Loucy (cell line): ENCODE measurements around the gene ALX1.

Source experiments
- EZH2phosphoT487 ChIP-seq: fragments of 200-600 bp; IDR thresholded peaks from 2 replicates; pipeline ENCODE4 v1.6.1; 2018; ENCODE audit warnings: antibody characterized with exemption, mild to moderate bottlenecking, moderate library complexity, borderline replicate concordance
- TF ChIP-seq, protein P1 (sequence below): fragments of 200-600 bp; sonication (generic); conservative IDR thresholded peaks from 2 replicates; pipeline ENCODE4 v1.5.1; 2014; ENCODE audit warnings: mild to moderate bottlenecking, antibody characterized with exemption, low read length

DNA sequence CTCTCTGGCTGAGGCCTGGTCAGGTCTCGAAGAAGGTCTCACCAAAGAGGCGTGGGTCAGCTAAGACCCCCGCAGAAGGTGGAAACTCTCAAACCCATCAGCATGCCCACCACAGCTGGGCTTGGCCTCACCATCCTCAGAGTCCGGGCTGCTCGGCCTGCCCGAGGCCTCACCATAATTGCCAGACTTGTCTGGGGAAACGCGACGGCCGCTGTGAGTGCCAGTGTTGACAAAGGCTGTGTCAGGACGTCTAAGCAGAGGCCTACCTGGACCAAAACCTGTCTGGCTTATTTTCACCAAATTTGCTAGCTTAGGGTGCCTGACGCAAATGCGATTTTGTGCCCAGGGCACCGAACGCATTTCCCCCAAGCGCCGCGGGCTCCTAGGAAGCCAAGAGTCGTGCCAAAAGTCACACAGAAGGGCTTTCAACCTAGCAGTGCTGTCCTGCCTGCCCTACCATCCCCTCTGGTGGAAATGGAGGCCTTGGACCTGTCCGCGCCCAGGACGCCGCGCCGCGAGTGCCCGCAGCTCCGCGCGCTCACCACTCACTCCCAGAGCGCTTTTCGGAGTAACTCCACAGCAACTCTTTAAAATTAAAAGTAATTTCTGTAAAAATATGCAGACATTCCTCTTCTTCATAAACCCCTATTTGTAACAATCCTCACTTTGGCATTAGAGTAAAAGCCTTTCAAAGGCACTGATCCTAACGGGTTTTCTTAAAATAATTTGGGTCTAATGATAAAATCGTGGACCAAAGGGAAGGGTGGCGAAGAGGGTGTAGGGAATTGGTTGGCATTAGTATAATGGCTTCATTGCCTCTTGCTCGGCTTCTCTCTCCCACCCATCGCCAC lies 1.2 kb upstream of the ALX1 start:
- TF ChIP-seq, protein P1, sequence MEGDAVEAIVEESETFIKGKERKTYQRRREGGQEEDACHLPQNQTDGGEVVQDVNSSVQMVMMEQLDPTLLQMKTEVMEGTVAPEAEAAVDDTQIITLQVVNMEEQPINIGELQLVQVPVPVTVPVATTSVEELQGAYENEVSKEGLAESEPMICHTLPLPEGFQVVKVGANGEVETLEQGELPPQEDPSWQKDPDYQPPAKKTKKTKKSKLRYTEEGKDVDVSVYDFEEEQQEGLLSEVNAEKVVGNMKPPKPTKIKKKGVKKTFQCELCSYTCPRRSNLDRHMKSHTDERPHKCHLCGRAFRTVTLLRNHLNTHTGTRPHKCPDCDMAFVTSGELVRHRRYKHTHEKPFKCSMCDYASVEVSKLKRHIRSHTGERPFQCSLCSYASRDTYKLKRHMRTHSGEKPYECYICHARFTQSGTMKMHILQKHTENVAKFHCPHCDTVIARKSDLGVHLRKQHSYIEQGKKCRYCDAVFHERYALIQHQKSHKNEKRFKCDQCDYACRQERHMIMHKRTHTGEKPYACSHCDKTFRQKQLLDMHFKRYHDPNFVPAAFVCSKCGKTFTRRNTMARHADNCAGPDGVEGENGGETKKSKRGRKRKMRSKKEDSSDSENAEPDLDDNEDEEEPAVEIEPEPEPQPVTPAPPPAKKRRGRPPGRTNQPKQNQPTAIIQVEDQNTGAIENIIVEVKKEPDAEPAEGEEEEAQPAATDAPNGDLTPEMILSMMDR = no peak
- TF ChIP-seq EZH2phosphoT487 = no peak
